T-helper 1 cell (primary cell): ENCODE results near the gene MUC5AC.
"Not testable (repeated sequence)": the region's sequence is repeated elsewhere in the genome, so short reads cannot be mapped to it uniquely, and the experiment has no call there.

Experiments
- DNase-seq, 5 donors: peaks; one replicate each; pipeline ENCODE4 v3.0.0-alpha.2; 2012 to 2020

The MUC5AC gene

DNA sequence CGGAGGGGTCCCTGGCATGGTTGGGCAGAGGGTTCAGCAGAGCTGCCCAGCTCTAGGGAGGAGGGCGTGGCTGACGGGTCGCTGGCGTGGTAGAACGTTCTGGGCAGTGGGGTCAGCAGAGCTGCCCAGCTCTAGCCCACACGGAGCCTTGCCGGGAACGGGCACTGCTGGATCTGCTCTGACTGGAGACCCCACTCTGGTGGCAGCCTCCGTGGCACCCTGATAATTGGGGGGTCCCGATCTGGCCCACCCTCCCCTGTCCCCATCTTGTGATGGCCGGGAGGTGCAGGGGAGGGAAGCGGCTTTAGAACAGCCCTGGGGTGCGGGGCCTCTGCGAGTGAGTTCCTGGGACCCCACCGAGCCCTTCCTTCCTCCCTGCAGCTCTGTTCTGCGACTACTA, 21.9 kb downstream of the MUC5AC start:
- DNase-seq: no peak

DNA sequence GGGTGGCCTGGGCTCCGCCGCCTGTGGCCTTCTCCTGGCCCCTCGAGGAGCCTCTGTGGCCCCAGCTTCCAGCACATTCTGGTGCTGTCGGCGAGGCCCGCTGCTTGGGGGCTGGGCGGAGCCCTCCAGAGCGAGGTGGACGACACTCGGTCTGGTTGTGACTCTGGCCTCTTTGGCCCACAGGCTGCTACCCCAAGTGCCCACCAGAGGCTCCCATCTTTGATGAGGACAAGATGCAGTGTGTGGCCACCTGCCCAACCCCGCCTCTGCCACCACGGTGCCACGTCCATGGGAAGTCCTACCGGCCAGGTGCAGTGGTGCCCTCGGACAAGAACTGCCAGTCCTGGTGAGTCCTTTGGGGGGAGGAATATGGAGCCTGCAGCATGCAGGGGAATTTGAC, 22.4 kb downstream of the MUC5AC start:
- DNase-seq: no peak

DNA sequence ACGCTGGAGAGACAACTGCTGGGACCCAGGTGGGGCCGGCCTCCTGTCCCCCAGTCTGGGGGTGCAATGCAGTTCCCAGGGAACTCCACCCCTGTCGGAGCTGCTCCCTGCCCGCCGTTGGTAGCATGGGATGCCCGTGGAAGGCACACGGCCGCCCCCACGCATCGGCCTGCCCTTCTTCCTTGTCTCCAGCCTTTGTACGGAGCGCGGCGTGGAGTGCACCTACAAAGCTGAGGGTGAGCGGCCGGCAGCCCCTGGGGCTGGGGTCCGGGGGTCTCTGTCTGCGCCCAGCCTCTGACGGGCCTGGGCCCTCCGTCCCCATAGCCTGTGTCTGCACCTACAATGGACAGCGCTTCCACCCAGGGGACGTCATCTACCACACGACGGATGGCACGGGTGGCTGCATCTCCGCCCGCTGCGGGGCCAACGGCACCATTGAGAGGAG, 23.2 kb downstream of the MUC5AC start:
- no peak for DNase-seq

DNA sequence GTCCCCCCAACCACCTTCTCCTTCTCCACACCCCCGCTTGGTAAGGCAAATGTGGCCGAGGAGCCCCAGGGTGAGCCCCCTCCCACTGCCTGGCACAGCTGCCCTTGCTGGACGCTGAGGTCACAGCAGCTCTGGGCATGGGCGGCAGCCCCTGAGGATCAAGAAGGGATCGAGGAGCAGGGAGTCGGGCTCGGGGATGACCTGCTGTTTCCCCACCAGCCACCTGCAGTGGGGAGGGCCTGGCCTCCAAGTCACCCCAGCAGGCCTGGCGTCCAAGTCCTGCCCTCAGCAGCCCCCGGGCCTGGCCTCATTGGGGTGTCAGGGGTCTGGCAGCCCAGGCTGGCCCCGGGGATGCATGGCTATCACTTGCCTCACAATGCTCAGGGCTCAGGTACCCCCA, 23.7 kb downstream of the MUC5AC start:
- DNase-seq: no peak

DNA sequence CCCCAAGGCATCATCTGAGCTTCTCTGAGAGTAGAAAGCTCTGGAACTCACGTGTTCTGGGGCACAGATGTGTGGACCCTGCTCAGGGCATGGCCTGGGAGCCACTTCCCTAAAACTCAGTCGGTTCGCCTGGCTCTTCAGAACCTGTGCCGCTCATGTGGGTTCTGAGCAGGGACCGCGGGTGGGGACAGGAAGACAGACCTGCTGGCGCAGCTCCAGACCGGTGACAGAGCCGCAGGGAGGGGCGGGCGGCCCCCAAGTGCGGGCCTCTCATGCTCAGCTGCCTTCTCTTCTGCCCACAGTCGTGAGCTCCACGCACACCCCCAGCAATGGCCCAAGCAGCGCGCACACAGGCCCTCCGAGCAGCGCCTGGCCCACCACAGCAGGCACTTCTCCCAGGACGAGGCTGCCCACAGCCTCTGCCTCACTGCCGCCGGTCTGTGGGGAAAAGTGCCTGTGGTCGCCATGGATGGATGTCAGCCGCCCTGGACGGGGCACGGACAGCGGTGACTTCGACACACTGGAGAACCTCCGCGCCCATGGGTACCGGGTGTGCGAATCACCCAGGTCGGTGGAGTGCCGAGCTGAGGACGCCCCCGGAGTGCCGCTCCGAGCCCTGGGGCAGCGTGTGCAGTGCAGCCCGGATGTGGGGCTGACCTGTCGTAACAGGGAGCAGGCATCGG, 24.2 kb downstream of the MUC5AC start:
- DNase-seq: no peak

DNA sequence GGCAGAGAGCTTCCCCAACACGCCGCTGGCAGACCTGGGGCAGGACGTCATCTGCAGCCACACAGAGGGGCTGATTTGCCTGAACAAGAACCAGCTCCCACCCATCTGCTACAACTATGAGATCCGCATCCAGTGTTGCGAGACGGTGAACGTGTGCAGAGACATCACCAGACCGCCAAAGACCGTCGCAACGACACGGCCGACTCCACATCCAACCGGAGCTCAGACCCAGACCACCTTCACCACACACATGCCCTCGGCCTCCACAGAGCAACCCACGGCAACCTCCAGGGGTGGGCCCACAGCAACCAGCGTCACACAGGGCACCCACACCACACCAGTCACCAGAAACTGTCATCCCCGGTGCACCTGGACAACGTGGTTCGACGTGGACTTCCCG, 26.4 kb downstream of the MUC5AC start:
- not testable (repeated sequence) for DNase-seq

DNA sequence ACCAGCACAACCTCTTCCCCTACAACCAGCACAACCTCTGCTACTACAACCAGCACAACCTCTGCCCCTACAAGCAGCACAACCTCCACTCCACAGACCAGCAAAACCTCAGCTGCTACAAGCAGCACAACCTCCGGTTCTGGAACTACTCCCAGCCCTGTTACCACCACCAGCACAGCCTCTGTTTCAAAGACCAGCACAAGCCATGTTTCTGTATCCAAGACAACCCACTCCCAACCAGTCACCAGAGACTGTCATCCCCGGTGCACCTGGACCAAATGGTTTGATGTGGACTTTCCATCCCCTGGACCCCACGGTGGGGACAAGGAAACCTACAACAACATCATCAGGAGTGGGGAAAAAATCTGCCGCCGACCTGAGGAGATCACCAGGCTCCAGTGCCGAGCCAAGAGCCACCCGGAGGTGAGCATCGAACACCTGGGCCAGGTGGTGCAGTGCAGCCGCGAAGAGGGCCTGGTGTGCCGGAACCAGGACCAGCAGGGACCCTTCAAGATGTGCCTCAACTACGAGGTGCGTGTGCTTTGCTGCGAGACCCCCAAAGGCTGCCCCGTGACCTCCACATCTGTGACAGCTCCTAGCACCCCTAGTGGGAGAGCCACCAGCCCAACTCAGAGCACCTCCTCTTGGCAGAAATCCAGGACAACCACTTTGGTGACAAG, 30.8 kb downstream of the MUC5AC start:
- DNase-seq: not testable (repeated sequence)

DNA sequence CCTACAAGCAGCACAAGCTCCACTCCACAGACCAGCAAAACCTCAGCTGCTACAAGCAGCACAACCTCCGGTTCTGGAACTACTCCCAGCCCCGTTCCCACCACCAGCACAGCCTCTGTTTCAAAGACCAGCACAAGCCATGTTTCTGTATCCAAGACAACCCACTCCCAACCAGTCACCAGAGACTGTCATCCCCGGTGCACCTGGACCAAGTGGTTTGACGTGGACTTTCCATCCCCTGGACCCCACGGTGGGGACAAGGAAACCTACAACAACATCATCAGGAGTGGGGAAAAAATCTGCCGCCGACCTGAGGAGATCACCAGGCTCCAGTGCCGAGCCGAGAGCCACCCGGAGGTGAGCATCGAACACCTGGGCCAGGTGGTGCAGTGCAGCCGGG, 32.1 kb downstream of the MUC5AC start:
- not testable (repeated sequence) for DNase-seq

DNA sequence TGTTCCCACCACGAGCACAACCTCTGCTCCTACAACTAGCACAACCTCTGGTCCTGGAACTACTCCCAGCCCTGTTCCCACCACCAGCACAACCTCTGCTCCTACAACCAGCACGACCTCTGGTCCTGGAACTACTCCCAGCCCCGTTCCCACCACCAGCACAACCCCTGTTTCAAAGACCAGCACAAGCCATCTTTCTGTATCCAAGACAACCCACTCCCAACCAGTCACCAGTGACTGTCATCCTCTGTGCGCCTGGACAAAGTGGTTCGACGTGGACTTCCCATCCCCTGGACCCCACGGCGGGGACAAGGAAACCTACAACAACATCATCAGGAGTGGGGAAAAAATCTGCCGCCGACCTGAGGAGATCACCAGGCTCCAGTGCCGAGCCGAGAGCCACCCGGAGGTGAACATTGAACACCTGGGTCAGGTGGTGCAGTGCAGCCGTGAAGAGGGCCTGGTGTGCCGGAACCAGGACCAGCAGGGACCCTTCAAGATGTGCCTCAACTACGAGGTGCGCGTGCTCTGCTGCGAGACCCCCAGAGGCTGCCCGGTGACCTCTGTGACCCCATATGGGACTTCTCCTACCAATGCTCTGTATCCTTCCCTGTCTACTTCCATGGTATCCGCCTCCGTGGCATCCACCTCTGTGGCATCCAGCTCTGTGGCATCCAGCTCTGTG, 34.2 kb downstream of the MUC5AC start:
- DNase-seq: not testable (repeated sequence)

DNA sequence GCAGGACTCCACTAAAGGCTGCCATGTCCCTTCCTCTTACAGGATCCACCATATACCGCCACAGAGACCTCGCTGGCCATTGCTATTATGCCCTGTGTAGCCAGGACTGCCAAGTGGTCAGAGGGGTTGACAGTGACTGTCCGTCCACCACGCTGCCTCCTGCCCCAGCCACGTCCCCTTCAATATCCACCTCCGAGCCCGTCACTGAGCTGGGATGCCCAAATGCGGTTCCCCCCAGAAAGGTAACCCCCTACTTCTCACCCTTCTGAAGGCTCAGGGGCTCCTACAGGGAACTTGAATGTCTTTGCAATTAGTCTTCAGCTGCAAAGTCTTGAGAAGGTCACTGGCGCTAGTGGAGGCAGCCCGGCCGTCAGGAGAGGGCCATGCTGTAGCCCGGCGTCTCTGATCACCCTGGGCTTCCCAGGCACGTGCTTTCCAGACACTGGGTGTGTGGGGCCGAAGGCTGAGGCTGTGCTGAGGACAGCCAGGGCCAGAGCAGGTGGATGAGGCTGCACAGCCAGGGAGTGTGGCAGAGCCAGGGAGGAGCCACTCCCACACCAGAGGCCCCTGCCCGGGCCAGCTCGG, 35.1 kb downstream of the MUC5AC start:
- no peak for DNase-seq

DNA sequence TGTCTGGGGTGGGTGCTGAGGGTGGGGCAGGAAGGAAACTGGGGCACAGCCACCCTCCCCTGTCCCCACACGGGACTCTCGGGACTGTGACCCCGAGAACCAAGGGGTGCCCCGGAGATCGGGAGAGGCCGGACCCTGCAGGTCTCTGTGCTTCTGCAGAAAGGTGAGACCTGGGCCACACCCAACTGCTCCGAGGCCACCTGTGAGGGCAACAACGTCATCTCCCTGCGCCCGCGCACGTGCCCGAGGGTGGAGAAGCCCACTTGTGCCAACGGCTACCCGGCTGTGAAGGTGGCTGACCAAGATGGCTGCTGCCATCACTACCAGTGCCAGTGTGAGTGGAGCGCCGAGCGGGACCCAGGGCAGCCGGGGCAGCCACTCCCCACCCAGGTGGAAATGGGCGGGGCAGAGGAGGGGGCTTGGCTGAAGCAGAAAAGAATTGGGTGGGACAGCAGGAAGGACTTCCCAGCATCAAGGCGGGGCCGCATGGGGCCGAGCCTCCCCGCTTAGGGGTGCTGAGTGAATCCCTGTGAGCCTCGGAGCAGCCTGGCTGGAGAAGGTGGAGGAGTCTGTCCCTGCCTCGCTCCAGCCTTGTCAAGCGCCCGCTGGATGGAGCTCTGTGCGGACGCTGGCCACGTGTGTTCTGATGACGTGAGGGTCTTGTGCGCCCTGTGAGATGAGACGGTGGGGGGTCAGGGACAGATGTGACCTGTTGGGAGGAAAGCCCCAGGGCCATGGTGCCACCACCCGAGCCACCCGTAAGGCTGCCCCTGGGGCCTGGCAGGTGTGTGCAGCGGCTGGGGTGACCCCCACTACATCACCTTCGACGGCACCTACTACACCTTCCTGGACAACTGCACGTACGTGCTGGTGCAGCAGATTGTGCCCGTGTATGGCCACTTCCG, 35.8 kb downstream of the MUC5AC start:
- peak in 1 of 5 donors; percentile 12 for DNase-seq

DNA sequence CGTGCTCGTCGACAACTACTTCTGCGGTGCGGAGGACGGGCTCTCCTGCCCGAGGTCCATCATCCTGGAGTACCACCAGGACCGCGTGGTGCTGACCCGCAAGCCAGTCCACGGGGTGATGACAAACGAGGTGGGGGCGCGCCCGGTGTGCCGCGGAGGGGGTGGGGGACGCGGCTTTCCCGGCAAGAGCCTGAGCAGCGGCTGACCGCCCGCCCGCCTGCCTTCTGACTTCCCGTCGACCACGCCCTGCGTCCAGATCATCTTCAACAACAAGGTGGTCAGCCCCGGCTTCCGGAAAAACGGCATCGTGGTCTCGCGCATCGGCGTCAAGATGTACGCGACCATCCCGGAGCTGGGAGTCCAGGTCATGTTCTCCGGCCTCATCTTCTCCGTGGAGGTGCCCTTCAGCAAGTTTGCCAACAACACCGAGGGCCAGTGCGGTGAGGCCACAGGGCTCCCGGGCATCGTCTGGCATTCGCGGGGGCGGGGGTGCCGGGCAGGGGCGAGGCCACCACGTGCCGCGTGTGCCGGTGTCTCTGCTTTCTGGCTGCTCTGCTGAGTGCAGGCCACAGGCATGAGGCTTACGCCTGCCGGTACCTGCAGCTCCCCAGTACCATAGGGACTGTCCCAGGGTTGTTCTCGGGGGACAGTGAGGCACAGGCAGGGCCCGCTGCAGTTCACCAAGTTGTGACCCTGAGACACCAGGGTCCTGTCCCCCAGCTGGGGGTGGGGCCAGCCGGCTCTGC, 36.7 kb downstream of the MUC5AC start:
- DNase-seq: no peak

DNA sequence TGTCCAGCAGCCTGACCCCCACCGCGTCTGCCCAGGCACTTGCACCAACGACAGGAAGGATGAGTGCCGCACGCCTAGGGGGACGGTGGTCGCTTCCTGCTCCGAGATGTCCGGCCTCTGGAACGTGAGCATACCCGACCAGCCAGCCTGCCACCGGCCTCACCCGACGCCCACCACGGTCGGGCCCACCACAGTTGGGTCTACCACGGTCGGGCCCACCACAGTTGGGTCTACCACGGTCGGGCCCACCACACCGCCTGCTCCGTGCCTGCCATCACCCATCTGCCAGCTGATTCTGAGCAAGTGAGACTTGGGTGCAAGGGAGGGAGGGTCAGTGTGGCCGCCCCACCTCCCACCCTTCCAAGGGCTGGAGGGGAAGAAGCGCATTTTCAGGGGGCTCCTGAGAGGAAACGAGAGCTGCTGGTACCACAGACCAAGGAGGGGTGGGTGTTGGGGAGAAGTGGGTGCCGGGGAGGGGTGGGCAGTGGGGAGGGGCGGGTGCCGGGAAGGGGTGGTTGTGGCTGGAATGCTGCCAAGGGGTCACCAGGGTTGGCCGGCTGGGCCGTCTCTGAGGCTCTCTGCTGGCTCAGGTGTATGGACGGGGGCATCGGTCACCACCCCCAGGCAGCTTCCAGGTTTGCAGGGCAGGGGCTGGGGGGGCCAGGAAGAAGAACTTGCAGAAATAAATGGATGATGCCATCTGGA, 37.4 kb downstream of the MUC5AC start:
- DNase-seq: no peak

DNA sequence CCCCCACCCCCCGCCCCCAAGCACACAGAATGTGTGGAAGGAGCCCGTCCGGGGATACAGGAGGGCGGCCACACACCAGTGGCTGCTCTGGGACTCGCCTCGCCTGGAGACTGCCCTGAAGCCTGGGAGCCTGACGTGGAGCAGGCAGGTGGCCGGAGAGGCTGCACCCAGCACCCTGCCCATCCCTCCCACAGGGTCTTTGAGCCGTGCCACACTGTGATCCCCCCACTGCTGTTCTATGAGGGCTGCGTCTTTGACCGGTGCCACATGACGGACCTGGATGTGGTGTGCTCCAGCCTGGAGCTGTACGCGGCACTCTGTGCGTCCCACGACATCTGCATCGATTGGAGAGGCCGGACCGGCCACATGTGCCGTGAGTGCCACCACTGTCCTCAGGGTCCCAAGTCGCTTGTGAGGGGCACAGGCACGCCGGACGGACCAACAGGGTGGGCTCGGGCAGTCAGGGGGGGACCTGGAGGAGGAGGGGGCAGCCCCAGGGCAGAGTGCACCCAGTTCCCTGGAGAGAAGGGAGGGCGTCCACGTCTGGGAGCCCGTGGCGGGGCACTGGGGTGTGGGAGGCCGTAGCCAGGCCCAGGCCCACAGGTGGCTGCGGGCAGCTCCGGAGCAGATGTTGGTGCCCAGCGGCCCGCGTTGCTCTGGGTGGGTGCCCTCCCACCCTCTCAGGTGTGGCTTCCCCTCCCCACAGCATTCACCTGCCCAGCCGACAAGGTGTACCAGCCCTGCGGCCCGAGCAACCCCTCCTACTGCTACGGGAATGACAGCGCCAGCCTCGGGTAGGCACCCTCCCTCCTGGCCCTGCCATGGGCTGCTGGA, 38.1 kb downstream of the MUC5AC start:
- no peak for DNase-seq

DNA sequence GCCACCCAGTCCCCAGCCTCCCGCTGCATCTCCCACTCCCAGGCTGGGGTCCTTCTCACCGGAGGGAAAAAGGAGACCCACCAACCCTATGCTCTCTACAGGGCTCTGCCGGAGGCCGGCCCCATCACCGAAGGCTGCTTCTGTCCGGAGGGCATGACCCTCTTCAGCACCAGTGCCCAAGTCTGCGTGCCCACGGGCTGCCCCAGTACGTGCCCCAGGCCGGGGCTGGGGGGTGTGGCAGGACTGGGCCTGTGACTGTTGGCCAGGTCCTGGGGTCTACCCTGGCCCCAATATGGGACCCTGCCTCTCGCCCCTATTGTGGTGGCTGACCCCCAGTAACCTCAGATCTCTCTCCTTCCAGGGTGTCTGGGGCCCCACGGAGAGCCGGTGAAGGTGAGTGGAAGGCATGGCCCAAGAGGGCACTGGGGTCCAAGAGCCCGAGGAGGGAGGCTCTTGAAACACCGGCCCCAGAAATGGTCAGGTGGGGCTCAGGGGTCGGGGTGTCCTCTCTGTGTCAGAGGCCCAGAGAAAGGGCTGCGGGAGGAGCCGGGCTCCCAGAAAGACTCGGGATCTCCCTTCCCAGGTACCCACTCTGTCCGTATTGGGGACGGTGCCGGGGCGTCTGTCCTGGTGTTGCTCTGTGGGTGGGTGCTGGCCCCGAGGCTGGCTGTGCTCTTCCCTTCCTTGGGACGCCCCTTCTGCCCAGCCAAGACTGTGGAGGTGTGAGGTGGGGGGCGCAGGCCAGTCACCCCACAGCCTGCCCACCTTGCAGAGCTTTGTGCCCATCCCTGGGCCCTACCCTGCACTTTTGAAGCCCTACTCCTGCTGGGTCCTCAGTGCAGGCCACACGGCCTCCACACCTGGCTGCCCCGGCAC, 39.0 kb downstream of the MUC5AC start:
- DNase-seq: peak in 1 of 5 donors; percentile 5

DNA sequence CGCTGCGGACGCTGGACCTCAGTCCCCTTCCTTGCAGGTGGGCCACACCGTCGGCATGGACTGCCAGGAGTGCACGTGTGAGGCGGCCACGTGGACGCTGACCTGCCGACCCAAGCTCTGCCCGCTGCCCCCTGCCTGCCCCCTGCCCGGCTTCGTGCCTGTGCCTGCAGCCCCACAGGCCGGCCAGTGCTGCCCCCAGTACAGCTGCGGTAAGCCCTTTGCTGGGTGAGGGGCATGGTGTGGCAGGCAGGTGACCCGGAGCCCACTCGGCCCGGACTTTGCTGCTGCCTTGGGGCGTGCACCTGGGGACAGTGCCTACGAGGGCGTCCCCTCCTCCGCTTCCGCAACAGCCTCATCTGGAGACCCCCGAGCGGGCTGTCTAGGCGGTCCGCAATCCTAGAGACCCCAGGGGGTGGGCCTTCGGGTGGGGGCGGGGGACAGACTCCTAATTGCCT, 39.7 kb downstream of the MUC5AC start:
- DNase-seq: no peak

DNA sequence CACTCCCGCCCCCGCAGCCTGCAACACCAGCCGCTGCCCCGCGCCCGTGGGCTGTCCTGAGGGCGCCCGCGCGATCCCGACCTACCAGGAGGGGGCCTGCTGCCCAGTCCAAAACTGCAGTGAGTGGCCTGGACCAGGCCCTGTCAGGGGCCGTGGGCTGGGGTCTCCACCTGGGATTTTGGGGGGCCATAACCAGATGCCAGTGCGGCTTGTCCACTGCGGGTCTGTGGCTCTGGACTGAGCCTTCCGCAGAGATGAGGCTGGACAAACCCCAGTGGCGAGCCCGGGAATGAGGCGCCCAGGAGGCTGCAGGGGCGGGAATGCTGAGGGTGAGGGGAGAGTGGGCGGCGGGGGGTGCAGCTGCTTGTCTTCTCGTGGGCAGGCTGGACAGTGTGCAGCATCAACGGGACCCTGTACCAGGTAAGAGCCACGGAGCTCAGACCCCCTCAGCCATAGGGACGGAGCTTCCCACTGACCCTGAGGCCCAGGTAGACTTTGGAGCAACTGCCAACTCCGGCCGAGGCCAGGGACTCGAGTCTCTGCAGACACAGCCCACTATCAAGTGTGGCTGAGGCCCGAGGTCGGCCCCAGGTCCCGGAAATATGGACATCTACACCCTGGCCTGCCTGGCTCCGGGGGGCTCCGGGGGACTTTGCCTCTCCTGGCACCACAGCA, 40.3 kb downstream of the MUC5AC start:
- DNase-seq: peak in 1 of 5 donors; percentile 6

DNA sequence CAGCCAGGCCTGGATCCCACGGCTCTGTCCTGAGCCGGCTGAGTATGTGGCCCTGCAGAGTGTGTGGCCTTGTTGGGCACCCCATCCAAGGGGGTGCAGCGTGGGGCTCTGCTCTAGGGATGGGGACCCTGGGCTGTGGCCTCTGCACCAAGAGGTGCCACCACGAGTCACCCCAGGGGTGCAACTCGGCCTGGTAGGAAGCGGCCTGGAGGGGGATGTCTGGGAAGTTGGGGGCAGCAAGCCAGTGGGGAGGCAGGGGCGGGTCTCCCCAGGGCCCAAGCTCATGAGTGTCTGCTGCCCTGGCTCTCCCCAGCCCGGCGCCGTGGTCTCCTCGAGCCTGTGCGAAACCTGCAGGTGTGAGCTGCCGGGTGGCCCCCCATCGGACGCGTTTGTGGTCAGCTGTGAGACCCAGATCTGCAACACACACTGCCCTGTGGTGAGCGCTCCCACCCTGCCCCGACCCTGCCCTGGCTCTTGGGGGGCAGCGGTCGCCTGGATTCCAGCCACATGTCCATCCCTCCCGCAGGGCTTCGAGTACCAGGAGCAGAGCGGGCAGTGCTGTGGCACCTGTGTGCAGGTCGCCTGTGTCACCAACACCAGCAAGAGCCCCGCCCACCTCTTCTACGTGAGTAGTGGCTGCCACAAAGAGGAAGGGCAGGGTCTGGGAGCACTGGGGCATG, 40.9 kb downstream of the MUC5AC start:
- peak in 1 of 5 donors; percentile 2 for DNase-seq
